Body of pancreas (tissue), 4 donors: ENCODE results near the gene SLC2A8.

ENCODE experiments used
- POLR2A ChIP-seq, 3 donors: fragments of 450-650 bp; IDR thresholded peaks; one replicate each; pipeline ENCODE4 v1.6.1; 2016; ENCODE audit warnings: antibody characterized with exemption in 3 of 3, mild to moderate bottlenecking in 2 of 3
- TF ChIP-seq, protein P1 (sequence below), 7 experiments: fragments of 450-650 bp in 4 of 7; fragments of 200-600 bp in 3 of 7; sonication (generic) in 3 of 7; IDR thresholded peaks; one replicate each; pipeline ENCODE4 v1.5.1; 2016 to 2019; ENCODE audit warnings: antibody characterized with exemption in 7 of 7

DNA sequence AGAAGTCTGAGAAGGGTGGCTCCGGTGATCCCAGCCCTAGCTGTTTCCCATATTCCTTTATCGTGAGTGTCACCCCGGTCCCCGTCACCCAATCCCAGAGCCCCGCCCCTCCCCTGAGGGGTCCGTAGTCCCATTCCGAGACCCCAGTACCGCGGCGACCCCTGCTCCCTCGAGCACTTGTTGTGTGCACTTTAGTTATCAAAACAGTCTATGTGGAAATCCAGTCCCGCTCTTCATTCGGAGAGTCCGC, 54.6 kb downstream of the SLC2A8 start:
- TF ChIP-seq, protein P1, sequence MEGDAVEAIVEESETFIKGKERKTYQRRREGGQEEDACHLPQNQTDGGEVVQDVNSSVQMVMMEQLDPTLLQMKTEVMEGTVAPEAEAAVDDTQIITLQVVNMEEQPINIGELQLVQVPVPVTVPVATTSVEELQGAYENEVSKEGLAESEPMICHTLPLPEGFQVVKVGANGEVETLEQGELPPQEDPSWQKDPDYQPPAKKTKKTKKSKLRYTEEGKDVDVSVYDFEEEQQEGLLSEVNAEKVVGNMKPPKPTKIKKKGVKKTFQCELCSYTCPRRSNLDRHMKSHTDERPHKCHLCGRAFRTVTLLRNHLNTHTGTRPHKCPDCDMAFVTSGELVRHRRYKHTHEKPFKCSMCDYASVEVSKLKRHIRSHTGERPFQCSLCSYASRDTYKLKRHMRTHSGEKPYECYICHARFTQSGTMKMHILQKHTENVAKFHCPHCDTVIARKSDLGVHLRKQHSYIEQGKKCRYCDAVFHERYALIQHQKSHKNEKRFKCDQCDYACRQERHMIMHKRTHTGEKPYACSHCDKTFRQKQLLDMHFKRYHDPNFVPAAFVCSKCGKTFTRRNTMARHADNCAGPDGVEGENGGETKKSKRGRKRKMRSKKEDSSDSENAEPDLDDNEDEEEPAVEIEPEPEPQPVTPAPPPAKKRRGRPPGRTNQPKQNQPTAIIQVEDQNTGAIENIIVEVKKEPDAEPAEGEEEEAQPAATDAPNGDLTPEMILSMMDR (IDR thresholded peaks at IDR 0.05) = no peak
- no peak for TF ChIP-seq POLR2A (IDR thresholded peaks at IDR 0.05)
